Measurements from ENCODE around the gene NPIPB6. TPM values are rescaled to one million over a fixed set of nuclear protein-coding genes. Genes with fewer than 3 reads are reported as not detected.

Gene NPIPB6
- total RNA-seq, 3 donors from 2014 or later, result 0.81 to 1.4 TPM; not detected in 1

- Mint-ChIP-seq H3K4me3 (no peak overlapping the region), H3K4me1 (ENCODE audit: low read depth) (peaks cover 70% of the 10 kb centered on the region), H3K36me3 (ENCODE audit: insufficient read depth) (peaks cover 5% of the 10 kb centered on the region)
These were observed 65.4 kb downstream of the NPIPB6 start for GRCh38 chr16:28297784-28298510.

GRCh38 chr16:28297308-28297707, 66.0 kb downstream of the NPIPB6 start:
- H3K4me1 Mint-ChIP-seq (ENCODE audit: low read depth), result peaks cover 66% of the 10 kb centered on the region
- no peaks in the 10 kb centered on the region for H3K9me3 Mint-ChIP-seq
- peak overlapping the region; percentile 38 for H3K4me3 Mint-ChIP-seq
- no peaks in the 10 kb centered on the region for H3K27me3 Mint-ChIP-seq (ENCODE audit: low read depth)
- no peak for ATAC-seq
- no peak for DNase-seq
- peaks cover 5% of the 10 kb centered on the region for H3K36me3 Mint-ChIP-seq (ENCODE audit: insufficient read depth)

More at GRCh38 chr16:28297784-28298510, 65.4 kb downstream of the NPIPB6 start:
- Mint-ChIP-seq H3K27me3 (ENCODE audit: low read depth) (no peaks in the 10 kb centered on the region), H3K9me3 (no peaks in the 10 kb centered on the region)
- ATAC-seq (peak in 1 of 2 donors; percentile 13), DNase-seq (no peak)

DNA sequence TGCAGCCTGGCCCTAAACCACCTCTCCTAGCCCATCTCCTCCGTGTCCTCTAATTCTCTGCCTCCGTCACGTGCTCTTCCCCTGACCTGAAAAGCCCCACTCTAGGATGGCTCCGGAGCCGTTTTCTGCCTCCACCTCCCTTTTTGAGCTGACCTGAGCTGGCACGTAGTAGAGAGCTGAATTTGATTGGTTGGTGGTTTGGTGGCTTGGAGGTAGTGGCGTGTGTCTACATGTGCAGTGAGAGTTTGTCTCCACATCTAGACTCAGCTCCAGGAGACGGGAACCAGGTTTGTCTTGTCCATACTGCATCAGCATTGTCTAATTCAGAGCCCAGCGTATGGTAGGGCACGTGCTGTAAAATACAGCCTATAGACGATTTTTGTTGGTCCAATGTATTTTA, 68.0 kb downstream of the NPIPB6 start:
- Mint-ChIP-seq H3K4me1 (ENCODE audit: low read depth) (peaks cover 65% of the 10 kb centered on the region), H3K4me3 (peak overlapping the region; percentile 42), H3K36me3 (ENCODE audit: insufficient read depth) (peaks cover 3% of the 10 kb centered on the region), H3K9me3 (no peaks in the 10 kb centered on the region), H3K27me3 (ENCODE audit: low read depth) (no peaks in the 10 kb centered on the region)
- no peak for DNase-seq
- ATAC-seq, result no peak

GRCh38 chr16:28294201-28294600, 69.1 kb downstream of the NPIPB6 start:
- Mint-ChIP-seq H3K9me3 (no peaks in the 10 kb centered on the region), H3K4me3 (peak overlapping the region; percentile 78), H3K4me1 (ENCODE audit: low read depth) (peaks cover 61% of the 10 kb centered on the region), H3K27me3 (ENCODE audit: low read depth) (no peaks in the 10 kb centered on the region), H3K36me3 (ENCODE audit: insufficient read depth) (no peaks in the 10 kb centered on the region)
- DNase-seq (no peak), ATAC-seq (no peak)

DNA sequence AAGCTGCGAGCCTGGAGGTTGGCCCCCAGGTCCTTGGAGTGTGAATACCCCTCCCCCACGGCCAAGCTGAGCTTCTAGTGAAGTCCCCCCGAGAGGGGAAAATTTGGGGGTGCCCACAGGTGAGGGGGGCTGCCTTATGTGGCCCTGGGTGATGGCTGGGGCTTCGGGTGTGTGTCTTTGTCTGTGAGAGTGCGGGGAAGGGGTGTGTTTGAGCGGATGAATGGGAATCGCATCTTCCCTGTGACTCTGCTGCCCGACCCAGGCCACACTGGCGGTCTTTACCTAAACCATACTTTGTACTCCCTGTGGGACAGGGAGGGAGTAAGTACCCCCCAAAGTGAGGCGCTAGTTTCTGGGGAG, 69.7 kb downstream of the NPIPB6 start:
- H3K36me3 Mint-ChIP-seq (ENCODE audit: insufficient read depth), result no peaks in the 10 kb centered on the region
- H3K4me1 Mint-ChIP-seq (ENCODE audit: low read depth), result peaks cover 65% of the 10 kb centered on the region
- no peaks in the 10 kb centered on the region for H3K9me3 Mint-ChIP-seq
- no peak for DNase-seq
- ATAC-seq, result no peak
- no peaks in the 10 kb centered on the region for H3K27me3 Mint-ChIP-seq (ENCODE audit: low read depth)
- peak overlapping the region; percentile 78 for H3K4me3 Mint-ChIP-seq

DNA sequence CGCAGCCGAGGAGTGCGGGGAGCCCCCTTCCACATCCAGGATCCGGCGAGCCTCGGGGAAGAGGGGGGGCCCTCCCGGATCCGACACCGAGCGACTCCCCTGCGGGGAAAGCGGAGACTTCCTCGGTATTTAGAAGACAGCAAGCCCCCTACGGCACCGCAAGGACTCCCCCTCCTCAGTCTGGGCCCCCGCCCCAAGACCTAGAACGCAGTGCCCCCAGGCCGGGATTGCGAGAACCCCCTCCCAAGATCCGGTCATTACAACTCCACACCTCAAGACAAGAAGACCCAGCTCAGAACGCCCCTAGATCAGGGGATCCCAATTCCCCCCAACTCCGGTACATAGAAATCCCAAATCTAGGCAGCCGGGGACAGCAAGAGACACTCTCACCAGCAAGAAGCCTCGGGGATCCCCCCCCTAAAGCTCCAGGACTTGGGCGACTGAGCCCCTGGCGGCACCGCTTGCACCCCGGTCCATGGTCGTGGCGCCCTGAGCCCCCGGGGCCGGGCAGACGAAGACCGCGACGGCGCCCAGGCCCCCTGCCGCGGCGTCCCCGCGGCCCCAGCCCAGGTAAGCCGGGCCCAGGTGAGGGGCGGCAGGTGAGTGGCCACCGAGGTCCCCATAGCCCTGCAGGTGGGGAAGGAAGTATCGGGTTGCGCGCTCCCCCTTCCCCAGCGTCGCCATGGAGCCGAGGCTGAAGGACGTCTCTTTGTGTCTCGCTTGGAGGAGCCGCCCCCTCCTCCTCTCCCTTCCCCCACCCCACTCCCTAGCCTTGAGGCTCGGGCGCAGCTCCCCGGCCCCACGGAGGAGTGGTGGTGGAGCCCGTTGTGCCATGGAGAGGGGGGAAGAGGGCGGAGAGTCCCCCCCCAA, 70.3 kb downstream of the NPIPB6 start:
- Mint-ChIP-seq H3K4me1 (ENCODE audit: low read depth) (peaks cover 63% of the 10 kb centered on the region), H3K9me3 (no peaks in the 10 kb centered on the region), H3K27me3 (ENCODE audit: low read depth) (no peaks in the 10 kb centered on the region), H3K4me3 (peak overlapping the region; percentile 85), H3K36me3 (ENCODE audit: insufficient read depth) (no peaks in the 10 kb centered on the region)
- peak in 1 of 2 donors; percentile 11 for ATAC-seq
- DNase-seq, result no peak

Other genes starting within 250 kb of the NPIPB6 start
- gene XPO6, start 151.5 kb downstream of the NPIPB6 start, total RNA-seq, result 100 to 1,000 TPM; 291 to 305 (median 303) TPM
- gene SBK1, start 71.0 kb downstream of the NPIPB6 start, total RNA-seq, result 1 to 10 TPM; 1.4 to 1.5 (median 1.5) TPM
- gene EIF3CL, start 40.3 kb upstream of the NPIPB6 start, total RNA-seq, result 100 to 1,000 TPM; 148 to 270 (median 236) TPM
- gene NPIPB7, start 108.8 kb upstream of the NPIPB6 start, total RNA-seq, result not detected
- gene CLN3, start 128.6 kb upstream of the NPIPB6 start, total RNA-seq, result 10 to 100 TPM; 25.9 to 26.0 (median 25.9) TPM
- 1 to 10 TPM; 2.3 to 3.0 (median 2.7) TPM for gene APOBR, start 131.1 kb upstream of the NPIPB6 start, total RNA-seq
- gene IL27, start 143.3 kb upstream of the NPIPB6 start, total RNA-seq, result under 1 TPM in 2 of 3 donors, not detected in 1; 0.21 to 0.41 TPM
- gene NUPR1, start 175.5 kb upstream of the NPIPB6 start, total RNA-seq, result under 1 TPM; 0.28 to 0.63 (median 0.37) TPM
- gene SGF29, start 190.4 kb upstream of the NPIPB6 start, total RNA-seq, result 10 to 100 TPM; 40.3 to 44.5 (median 42.1) TPM
- gene SULT1A2, start 233.5 kb upstream of the NPIPB6 start, total RNA-seq, result not detected
- gene SULT1A1, start 246.5 kb upstream of the NPIPB6 start, total RNA-seq, result 1 to 10 TPM; 4.8 to 5.5 (median 5.0) TPM

Measured in activated T-cell treated with anti-CD3 and anti-CD28 coated beads, Interleukin-2, amount 50 U/mL, for 4 hours (primary cell).